Hepatocyte (in vitro differentiated cells): ENCODE measurements around the gene CYB5R3. TPM values are rescaled to one million over a fixed set of nuclear protein-coding genes. Genes with fewer than 3 reads are reported as not detected.
"Not testable (repeated sequence)": the region's sequence is repeated elsewhere in the genome, so short reads cannot be mapped to it uniquely, and the experiment has no call there.

ENCODE experiments used
- DNase-seq: peaks from one replicate; pipeline ENCODE4 v3.0.0-alpha.2; 2016; ENCODE audit warnings: low spot score
- H2AFZ ChIP-seq: fragments of 200-600 bp; sonication (generic); 2 replicates; pipeline ENCODE4 v1.6.0; 2016; ENCODE audit warnings: antibody characterized with exemption, mild to moderate bottlenecking
- H3K27ac ChIP-seq: fragments of 200-600 bp; sonication (generic); 2 replicates; pipeline ENCODE4 v1.5.1; 2016; ENCODE audit warnings: mild to moderate bottlenecking
- H3K27me3 ChIP-seq: fragments of 200-600 bp; sonication (generic); 2 replicates; pipeline ENCODE4 v1.6.1; 2016
- H3K36me3 ChIP-seq: fragments of 200-600 bp; sonication (generic); replicated peaks from 2 replicates; pipeline ENCODE4 v1.5.1; 2016; ENCODE audit warnings: low read depth; ENCODE audit not compliant: insufficient read depth
- H3K4me1 ChIP-seq: fragments of 200-600 bp; sonication (generic); 2 replicates; pipeline ENCODE4 v1.5.1; 2016; ENCODE audit warnings: mild to moderate bottlenecking, moderate library complexity; ENCODE audit not compliant: insufficient read depth
- H3K4me2 ChIP-seq: fragments of 200-600 bp; sonication (generic); 2 replicates; pipeline ENCODE4 v1.6.0; 2016
- H3K4me3 ChIP-seq: fragments of 200-600 bp; sonication (generic); 2 replicates; pipeline ENCODE4 v1.5.1; 2016; ENCODE audit warnings: mild to moderate bottlenecking
- H3K79me2 ChIP-seq: fragments of 200-600 bp; sonication (generic); 2 replicates; pipeline ENCODE4 v1.6.0; 2017; ENCODE audit warnings: mild to moderate bottlenecking
- H3K9me2 ChIP-seq: fragments of 200-600 bp; sonication (generic); replicated peaks from 2 replicates; pipeline ENCODE4 v1.6.0; 2017; ENCODE audit warnings: mild to moderate bottlenecking; ENCODE audit not compliant: insufficient read depth
- H3K9me3 ChIP-seq: fragments of 200-600 bp; sonication (generic); 2 replicates; pipeline ENCODE4 v1.5.1; 2016; ENCODE audit warnings: low read depth, mild to moderate bottlenecking
- H4K20me1 ChIP-seq: fragments of 200-600 bp; sonication (generic); 2 replicates; pipeline ENCODE4 v1.6.0; 2016; ENCODE audit warnings: mild to moderate bottlenecking; ENCODE audit not compliant: insufficient read depth, poor library complexity, severe bottlenecking
- CTCF ChIP-seq: fragments of 200-600 bp; sonication (generic); IDR thresholded peaks from 2 replicates; pipeline ENCODE4 v1.5.1; 2016; ENCODE audit warnings: antibody characterized with exemption, mild to moderate bottlenecking; ENCODE audit not compliant: poor library complexity
- EZH2 ChIP-seq: fragments of 200-600 bp; sonication (generic); IDR thresholded peaks from 2 replicates; pipeline ENCODE4 v1.6.1; 2016; ENCODE audit warnings: antibody characterized with exemption, mild to moderate bottlenecking, borderline replicate concordance
- EZH2phosphoT487 ChIP-seq: fragments of 200-600 bp; sonication (generic); IDR thresholded peaks from one replicate; pipeline ENCODE4 v1.6.1; 2018; ENCODE audit warnings: antibody characterized with exemption, mild to moderate bottlenecking, low read depth, moderate library complexity; ENCODE audit not compliant: unreplicated experiment, severe bottlenecking
- WGBS: methylation state at CpG from one replicate; pipeline ENCODE4 v1.1.6; 2016; ENCODE audit warnings: low lambda C conversion rate; ENCODE audit errors: missing lambda C conversion rate; 5-methylcytosine and 5-hydroxymethylcytosine counted together
- polyA plus RNA-seq: library from polyadenylated mRNA; unstranded; fragments of >200 nt; fragmentation: Nextera tagmentation; extraction: Ambion mirVana; gene quantifications from 2 replicates; pipeline ENCODE4 v1.2.1, GENCODE V29; 2016
- total RNA-seq: library from RNA; depleted of rRNA; stranded (reverse); fragments of >200 nt; gene quantifications from 2 replicates; pipeline ENCODE4 v1.2.3, GENCODE V29; 2014

CYB5R3 gene
- total and polyA plus RNA-seq, 2 experiments from 2014 or later = 119 to 438 TPM

- H4K20me1 ChIP-seq = peaks cover 94% of the 10 kb centered on the region
- H3K4me1 ChIP-seq = peaks cover 28% of the 10 kb centered on the region
- TF ChIP-seq EZH2 = no peak
- no peak for TF ChIP-seq CTCF
- no peak for TF ChIP-seq EZH2phosphoT487
- no peak for DNase-seq
- no peak overlapping the region for H3K4me2 ChIP-seq
- H2AFZ ChIP-seq = no peak overlapping the region
- H3K4me3 ChIP-seq = no peak overlapping the region
- H3K9me2 ChIP-seq = no peaks in the 10 kb centered on the region
- peaks cover 100% of the 10 kb centered on the region for H3K79me2 ChIP-seq
- H3K36me3 ChIP-seq = no peaks in the 10 kb centered on the region
- H3K9me3 ChIP-seq = no peaks in the 10 kb centered on the region
- 86% methylated on average over 11 of the region's 11 CpGs for WGBS
- H3K27ac ChIP-seq = no peak overlapping the region
- H3K27me3 ChIP-seq = no peaks in the 10 kb centered on the region
These were observed 40.9 kb downstream of the CYB5R3 start for GRCh38 chr22:42608136-42608822.

GRCh38 chr22:42607641-42608040 lies 41.6 kb downstream of the CYB5R3 start:
- Histone ChIP-seq H3K4me1 (peaks cover 22% of the 10 kb centered on the region), H3K79me2 (peaks cover 100% of the 10 kb centered on the region), H4K20me1 (peaks cover 94% of the 10 kb centered on the region)
- DNase-seq, H3K36me3 ChIP-seq, H3K9me2 ChIP-seq, H3K4me2 ChIP-seq, H3K27ac ChIP-seq, H3K9me3 ChIP-seq, H3K4me3 ChIP-seq, H3K27me3 ChIP-seq, H2AFZ ChIP-seq: not testable (repeated sequence)
- WGBS = 100% methylated on average over 10 of the region's 31 CpGs

GRCh38 chr22:42604403-42604802 lies 44.8 kb downstream of the CYB5R3 start:
- TF ChIP-seq EZH2phosphoT487 (no peak), CTCF (no peak), EZH2 (no peak)
- no peaks in the 10 kb centered on the region for H3K36me3 ChIP-seq
- peaks cover 11% of the 10 kb centered on the region for H3K4me1 ChIP-seq
- no peaks in the 10 kb centered on the region for H3K9me2 ChIP-seq
- H3K4me3 ChIP-seq = no peak overlapping the region
- DNase-seq = no peak
- peaks cover 73% of the 10 kb centered on the region for H4K20me1 ChIP-seq
- 60% methylated on average over 3 of the region's 3 CpGs for WGBS
- H3K79me2 ChIP-seq = peaks cover 99% of the 10 kb centered on the region
- no peak overlapping the region for H3K27ac ChIP-seq
- no peaks in the 10 kb centered on the region for H3K9me3 ChIP-seq
- H3K4me2 ChIP-seq = no peak overlapping the region
- no peaks in the 10 kb centered on the region for H3K27me3 ChIP-seq
- no peak overlapping the region for H2AFZ ChIP-seq

- H3K27ac ChIP-seq = no peak overlapping the region
- H3K79me2 ChIP-seq = peaks cover 98% of the 10 kb centered on the region
- DNase-seq = no peak
- peaks cover 63% of the 10 kb centered on the region for H4K20me1 ChIP-seq
- no peaks in the 10 kb centered on the region for H3K9me2 ChIP-seq
- no peaks in the 10 kb centered on the region for H3K9me3 ChIP-seq
- H3K4me3 ChIP-seq = no peak overlapping the region
- H2AFZ ChIP-seq = no peak overlapping the region
- H3K4me2 ChIP-seq = no peak overlapping the region
- H3K4me1 ChIP-seq = peaks cover 6% of the 10 kb centered on the region
- 89% methylated on average over 2 of the region's 2 CpGs for WGBS
- H3K27me3 ChIP-seq = no peaks in the 10 kb centered on the region
- H3K36me3 ChIP-seq = no peaks in the 10 kb centered on the region
- TF ChIP-seq EZH2phosphoT487 = no peak
- TF ChIP-seq CTCF = no peak
- no peak for TF ChIP-seq EZH2
These were observed 45.8 kb downstream of the CYB5R3 start for GRCh38 chr22:42603427-42603826.
